ENCODE measurements around the gene SEC14L6. TPM values are rescaled to one million over a fixed set of nuclear protein-coding genes. Genes with fewer than 3 reads are reported as not detected.

The SEC14L6 gene
- total and polyA plus RNA-seq, 9 of the 15 experiments (the other 6 are each of a cell fraction or from before 2014, with no cell fraction given): 0.29 to 6.1 (median 1.9) TPM

DNA sequence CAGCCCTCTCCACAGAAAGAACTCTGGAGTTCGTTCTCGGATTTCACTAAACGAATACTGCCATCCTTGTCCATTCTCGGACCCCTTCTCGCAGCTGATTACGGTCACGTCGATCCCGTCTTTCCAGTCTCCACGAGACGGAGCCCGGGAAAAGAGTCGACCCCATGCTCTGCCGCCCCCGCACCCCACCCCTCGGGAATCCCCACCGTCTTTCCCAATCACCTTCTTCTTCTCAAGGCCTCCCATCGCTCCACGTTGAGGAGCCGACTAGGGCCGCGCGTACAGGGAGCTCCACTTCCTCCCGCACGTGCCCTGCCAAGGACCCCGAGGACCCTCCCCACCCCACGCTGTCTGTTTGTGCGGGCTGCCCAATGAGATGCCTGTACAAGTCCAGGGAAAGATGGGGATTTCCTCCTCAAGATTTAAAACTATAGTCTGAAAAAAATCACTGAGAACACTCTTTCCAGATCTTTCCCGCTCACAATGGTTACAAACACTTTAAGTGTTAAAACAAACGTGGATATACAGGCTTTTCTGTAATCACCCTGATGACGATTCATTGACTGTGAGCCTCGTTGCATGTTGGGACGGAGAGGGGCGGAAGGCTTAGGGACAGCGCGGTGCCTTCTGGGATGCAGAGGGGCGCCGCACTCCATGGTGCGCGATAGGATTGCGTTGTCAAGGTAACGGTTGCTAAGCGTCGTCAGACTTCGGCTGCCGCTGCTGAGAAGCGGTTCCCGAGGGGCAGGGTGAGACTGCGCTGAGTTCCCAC lies 45.2 kb upstream of the SEC14L6 start, which contains the start of gene PES1 (continued):
- TF ChIP-seq ZNF318 (IDR thresholded peaks at IDR 0.05; ENCODE audit: borderline replicate concordance in 1 of 2, low read depth in 1 of 2): no peak
- TF ChIP-seq KDM2B (CRISPR knock-in tag; IDR thresholded peaks at IDR 0.05): no peak
- no peak for TF ChIP-seq NR2C1 (IDR thresholded peaks at IDR 0.05)
- TF ChIP-seq NR2C1 (tag; IDR thresholded peaks at IDR 0.05): peak; percentile 55; the same call in 1 of the 2 replicates
- TF ChIP-seq CXXC5 (CRISPR knock-in tag; IDR thresholded peaks at IDR 0.05): peak; percentile 29; the same call in 1 of the 2 replicates
- no peak for TF ChIP-seq FOS (IDR thresholded peaks at IDR 0.05; ENCODE audit: extremely low read depth, insufficient read length)
- TF ChIP-seq, protein P1, sequence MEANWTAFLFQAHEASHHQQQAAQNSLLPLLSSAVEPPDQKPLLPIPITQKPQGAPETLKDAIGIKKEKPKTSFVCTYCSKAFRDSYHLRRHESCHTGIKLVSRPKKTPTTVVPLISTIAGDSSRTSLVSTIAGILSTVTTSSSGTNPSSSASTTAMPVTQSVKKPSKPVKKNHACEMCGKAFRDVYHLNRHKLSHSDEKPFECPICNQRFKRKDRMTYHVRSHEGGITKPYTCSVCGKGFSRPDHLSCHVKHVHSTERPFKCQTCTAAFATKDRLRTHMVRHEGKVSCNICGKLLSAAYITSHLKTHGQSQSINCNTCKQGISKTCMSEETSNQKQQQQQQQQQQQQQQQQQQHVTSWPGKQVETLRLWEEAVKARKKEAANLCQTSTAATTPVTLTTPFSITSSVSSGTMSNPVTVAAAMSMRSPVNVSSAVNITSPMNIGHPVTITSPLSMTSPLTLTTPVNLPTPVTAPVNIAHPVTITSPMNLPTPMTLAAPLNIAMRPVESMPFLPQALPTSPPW (CRISPR knock-in tag; IDR thresholded peaks at IDR 0.05): peak; percentile 74
- no peak for TF ChIP-seq PTBP1 (IDR thresholded peaks at IDR 0.05; ENCODE audit: low read depth, low read length)
- no peak for TF ChIP-seq HDGF (IDR thresholded peaks at IDR 0.05)
- no peak for TF ChIP-seq EZH2 (IDR thresholded peaks at IDR 0.05; ENCODE audit: borderline replicate concordance, low read depth, low read length)
- no peak for TF ChIP-seq ADNP (tag; IDR thresholded peaks at IDR 0.05)
- TF ChIP-seq, protein P2, sequence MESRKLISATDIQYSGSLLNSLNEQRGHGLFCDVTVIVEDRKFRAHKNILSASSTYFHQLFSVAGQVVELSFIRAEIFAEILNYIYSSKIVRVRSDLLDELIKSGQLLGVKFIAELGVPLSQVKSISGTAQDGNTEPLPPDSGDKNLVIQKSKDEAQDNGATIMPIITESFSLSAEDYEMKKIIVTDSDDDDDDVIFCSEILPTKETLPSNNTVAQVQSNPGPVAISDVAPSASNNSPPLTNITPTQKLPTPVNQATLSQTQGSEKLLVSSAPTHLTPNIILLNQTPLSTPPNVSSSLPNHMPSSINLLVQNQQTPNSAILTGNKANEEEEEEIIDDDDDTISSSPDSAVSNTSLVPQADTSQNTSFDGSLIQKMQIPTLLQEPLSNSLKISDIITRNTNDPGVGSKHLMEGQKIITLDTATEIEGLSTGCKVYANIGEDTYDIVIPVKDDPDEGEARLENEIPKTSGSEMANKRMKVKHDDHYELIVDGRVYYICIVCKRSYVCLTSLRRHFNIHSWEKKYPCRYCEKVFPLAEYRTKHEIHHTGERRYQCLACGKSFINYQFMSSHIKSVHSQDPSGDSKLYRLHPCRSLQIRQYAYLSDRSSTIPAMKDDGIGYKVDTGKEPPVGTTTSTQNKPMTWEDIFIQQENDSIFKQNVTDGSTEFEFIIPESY (CRISPR knock-in tag; IDR thresholded peaks at IDR 0.05): no peak
- peak; percentile 48 for TF ChIP-seq ETV1 (tag; conservative IDR thresholded peaks at IDR 0.05; ENCODE audit: low read depth)
